Mucosa of rectum (tissue), 2 donors: ENCODE measurements around the gene CTH.
"Not testable (repeated sequence)": the region's sequence is repeated elsewhere in the genome, so short reads cannot be mapped to it uniquely, and the experiment has no call there.

Experiments
- H3K27ac ChIP-seq, 2 donors: one replicate each; pipeline ENCODE4 v1.7.0; 2013; ENCODE audit warnings: inconsistent platforms in 2 of 2, low read depth in 2 of 2, low read length in 2 of 2
- H3K27me3 ChIP-seq, 2 donors: one replicate each; pipeline ENCODE4 v1.7.0; 2013; ENCODE audit warnings: low read length in 2 of 2; ENCODE audit not compliant: control insufficient read depth in 2 of 2, insufficient read depth in 2 of 2
- H3K36me3 ChIP-seq, 2 donors: one replicate each; pipeline ENCODE4 v1.7.0; 2013; ENCODE audit warnings: low read length in 2 of 2; ENCODE audit not compliant: control insufficient read depth in 2 of 2, insufficient read depth in 2 of 2
- H3K4me1 ChIP-seq, 2 donors: one replicate each; pipeline ENCODE4 v1.7.0; 2013; ENCODE audit warnings: low read length in 2 of 2, mild to moderate bottlenecking in 1 of 2; ENCODE audit not compliant: control insufficient read depth in 2 of 2, insufficient read depth in 2 of 2
- H3K4me3 ChIP-seq, 2 donors: one replicate each; pipeline ENCODE4 v1.7.0; 2013; ENCODE audit warnings: low read length in 2 of 2
- H3K9ac ChIP-seq, 2 donors: one replicate each; pipeline ENCODE4 v1.7.0; 2013; ENCODE audit warnings: low read length in 2 of 2, low read depth in 1 of 2, mild to moderate bottlenecking in 1 of 2
- H3K9me3 ChIP-seq, 2 donors: one replicate each; pipeline ENCODE4 v1.7.0; 2013; ENCODE audit warnings: low read length in 2 of 2; ENCODE audit not compliant: control insufficient read depth in 2 of 2
- donor health status: healthy.
- donor health status: Normal muscosa, but diverticular disease.

Gene CTH

DNA sequence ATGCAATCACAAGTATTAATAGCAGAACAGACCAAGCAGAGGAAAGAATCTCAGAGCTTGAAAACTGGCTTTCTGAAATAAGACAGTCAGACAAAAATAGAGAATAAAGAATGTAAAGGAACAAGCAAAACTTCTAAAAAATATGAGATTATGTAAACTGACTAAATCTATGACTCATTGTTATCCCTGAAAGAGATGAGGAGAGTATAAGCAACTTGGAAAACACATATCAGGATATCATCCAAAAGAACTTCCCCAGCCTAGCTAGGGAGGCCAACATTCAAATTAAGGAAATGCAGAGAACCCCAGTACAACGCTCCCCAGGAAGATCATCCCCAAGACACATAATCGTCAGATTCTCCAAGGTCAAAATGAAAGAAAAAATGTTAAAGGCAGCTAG lies 58.1 kb downstream of the CTH start:
- not testable (repeated sequence) for H3K9ac ChIP-seq, H3K27me3 ChIP-seq, H3K4me1 ChIP-seq, H3K4me3 ChIP-seq, H3K9me3 ChIP-seq, H3K36me3 ChIP-seq, H3K27ac ChIP-seq

DNA sequence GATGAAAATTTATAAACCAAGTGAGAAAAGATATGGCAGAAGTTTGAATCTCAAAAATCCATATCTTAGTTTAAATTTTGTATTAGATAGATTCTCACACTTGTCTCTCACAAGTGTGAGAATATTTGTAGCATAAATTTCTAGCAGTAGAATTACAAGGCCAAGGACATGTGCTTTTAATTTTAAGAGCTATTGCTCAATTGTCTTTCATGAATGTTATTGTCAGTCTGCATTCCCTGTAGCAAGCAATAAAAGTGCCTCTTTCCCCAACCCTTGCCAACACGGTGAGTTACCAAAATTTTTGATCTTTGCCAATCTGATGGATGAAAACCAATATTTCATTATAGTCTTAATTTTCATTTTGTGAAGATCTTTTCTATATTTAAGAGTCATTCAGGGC lies 64.0 kb downstream of the CTH start:
- H3K36me3 ChIP-seq = no peaks in the 10 kb centered on the region
- H3K9me3 ChIP-seq = no peaks in the 10 kb centered on the region
- no peak overlapping the region for H3K27ac ChIP-seq
- no peak overlapping the region for H3K4me3 ChIP-seq
- H3K4me1 ChIP-seq = no peaks in the 10 kb centered on the region
- H3K27me3 ChIP-seq = no peaks in the 10 kb centered on the region
- no peak overlapping the region for H3K9ac ChIP-seq

DNA sequence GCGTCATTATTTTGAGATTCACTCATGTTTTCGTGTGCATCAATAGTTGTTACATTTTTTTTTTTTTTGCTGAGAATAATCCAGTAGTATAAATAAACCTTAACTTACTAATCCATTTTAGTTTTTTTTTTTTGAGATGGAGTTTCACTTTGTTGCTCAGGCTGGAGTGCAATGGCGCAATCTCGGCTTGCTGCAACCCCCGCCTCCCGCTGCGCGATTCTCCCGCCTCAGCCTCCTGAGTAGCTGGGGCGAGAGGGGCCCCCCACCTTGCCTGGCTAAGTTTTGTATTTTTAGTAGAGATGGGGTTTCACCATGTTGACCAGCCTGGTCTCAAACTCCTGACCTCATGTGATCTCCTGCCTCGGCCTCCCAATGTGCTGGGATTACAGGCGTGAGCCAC lies 66.0 kb downstream of the CTH start:
- Histone ChIP-seq H3K9ac (no peak overlapping the region), H3K36me3 (no peaks in the 10 kb centered on the region), H3K27me3 (no peaks in the 10 kb centered on the region), H3K4me3 (no peak overlapping the region), H3K4me1 (no peaks in the 10 kb centered on the region), H3K27ac (no peak overlapping the region), H3K9me3 (no peaks in the 10 kb centered on the region)

DNA sequence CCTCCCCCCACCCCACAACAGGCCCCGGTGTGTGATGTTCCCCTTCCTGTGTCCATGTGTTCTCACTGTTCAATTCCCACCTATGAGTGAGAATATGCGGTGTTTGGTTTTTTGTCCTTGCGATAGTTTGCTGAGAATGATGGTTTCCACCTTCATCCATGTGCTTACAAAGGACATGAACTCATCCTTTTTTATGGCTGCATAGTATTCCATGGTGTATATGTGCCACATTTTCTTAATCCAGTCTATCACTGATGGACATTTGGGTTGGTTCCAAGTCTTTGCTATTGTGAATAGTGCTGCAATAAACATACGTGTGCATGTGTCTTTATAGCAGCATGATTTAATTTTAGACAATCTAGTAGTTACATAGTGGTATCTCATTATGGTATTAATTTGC lies 66.8 kb downstream of the CTH start:
- H3K9ac ChIP-seq, H3K4me3 ChIP-seq, H3K27ac ChIP-seq, H3K36me3 ChIP-seq, H3K27me3 ChIP-seq, H3K9me3 ChIP-seq, H3K4me1 ChIP-seq: not testable (repeated sequence)

DNA sequence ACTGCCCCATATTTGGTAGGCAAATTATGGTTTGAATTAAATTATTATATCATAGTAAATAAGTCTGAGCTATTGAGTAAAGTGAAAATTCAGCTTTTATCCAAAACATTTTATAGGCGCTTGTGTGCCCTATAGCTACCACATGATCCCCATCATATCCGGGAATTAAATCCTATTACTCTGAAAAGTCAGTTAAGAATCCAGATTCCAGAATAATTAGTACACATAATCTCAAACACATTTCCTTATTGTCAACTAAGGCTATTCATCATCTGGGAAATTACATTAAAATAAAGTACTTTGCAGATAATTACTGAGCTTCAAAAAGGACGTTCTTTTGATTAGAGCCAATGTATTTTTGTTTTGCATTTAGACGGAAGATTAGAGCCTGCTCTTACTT lies 72.3 kb downstream of the CTH start:
- Histone ChIP-seq H3K9ac (no peak overlapping the region), H3K27me3 (no peaks in the 10 kb centered on the region), H3K9me3 (no peaks in the 10 kb centered on the region), H3K36me3 (no peaks in the 10 kb centered on the region), H3K4me1 (no peaks in the 10 kb centered on the region), H3K27ac (no peak overlapping the region), H3K4me3 (no peak overlapping the region)

DNA sequence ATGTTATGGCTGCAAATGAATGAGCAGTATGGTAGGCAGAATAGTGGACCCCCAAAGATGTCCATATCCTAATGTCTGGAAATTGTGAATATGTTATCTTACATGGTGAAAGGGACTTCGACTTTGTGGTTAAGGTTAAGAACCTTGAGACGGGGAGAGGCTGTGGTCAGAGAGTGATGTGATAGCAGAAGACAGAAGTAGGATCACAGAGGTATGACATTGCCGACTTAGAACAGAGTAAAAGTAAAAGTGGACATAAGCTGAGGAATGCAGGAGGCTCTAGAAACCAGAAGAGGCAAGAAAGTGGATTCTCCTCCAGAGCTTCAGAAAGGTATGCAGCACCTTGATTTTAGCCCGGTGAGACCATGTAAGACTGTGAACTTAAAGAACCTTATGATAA lies 74.6 kb downstream of the CTH start:
- no peaks in the 10 kb centered on the region for H3K36me3 ChIP-seq
- H3K4me3 ChIP-seq = no peak overlapping the region
- no peaks in the 10 kb centered on the region for H3K4me1 ChIP-seq
- no peaks in the 10 kb centered on the region for H3K27me3 ChIP-seq
- H3K9me3 ChIP-seq = no peaks in the 10 kb centered on the region
- no peak overlapping the region for H3K9ac ChIP-seq
- no peak overlapping the region for H3K27ac ChIP-seq

DNA sequence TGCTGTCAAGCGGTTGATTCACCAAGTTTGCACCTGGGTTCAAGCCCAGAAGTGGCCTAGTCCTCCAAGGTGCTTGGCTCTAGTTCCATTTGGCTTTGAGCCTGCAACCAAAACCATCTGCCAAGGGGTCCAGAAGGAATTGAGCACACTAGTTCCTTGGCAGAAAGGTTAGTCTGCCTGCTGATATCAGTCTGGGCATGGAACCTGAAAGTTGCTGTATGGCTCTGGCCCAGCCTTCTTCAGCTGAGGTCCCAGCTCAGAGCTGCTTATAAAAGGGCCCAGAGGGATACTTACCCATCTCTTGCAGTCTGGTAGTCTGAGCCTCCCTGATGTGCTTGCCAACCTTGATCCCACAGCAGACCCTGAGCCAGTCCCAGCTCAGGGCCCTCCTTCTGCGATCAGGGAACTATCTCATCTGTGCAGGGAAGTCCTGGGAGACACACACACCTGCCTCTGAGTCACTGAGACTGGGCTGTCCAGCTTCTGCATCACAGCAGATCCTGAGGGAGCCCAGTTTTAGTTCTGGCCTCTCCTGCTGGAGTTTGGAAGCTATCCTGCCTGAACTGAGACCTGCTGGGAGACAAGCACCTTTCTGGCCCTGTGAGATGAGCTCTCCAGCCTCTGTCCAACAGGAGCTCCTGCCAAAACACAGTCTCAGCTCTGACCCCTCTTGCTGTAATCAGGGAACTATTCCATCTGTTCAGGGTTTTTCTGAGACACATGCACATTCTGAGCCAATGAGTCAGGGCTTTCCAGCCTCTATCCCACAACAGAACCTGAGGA lies 75.8 kb downstream of the CTH start:
- Histone ChIP-seq H3K9me3 (no peaks in the 10 kb centered on the region), H3K36me3 (no peaks in the 10 kb centered on the region), H3K9ac (no peak overlapping the region), H3K4me1 (no peaks in the 10 kb centered on the region), H3K27ac (no peak overlapping the region), H3K27me3 (no peaks in the 10 kb centered on the region), H3K4me3 (no peak overlapping the region)

DNA sequence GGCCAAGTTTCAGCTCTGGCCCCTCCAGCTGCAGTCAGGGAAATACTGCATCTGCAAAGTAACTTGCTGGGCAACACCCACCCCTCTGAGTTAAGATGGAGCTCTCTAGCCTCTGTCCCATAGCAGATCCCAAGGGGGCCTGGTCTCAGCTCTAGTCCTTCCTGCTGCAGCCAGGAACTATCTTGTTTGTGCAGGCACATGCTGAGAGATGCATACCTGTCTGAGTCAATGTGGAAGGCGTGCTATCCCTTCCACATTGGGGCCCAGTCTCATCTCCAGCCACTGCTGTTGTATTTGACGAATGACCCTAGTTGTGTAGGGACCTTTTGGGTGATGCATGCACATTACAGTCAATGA lies 76.4 kb downstream of the CTH start:
- Histone ChIP-seq H3K4me1 (no peaks in the 10 kb centered on the region), H3K9ac (no peak overlapping the region), H3K27me3 (no peaks in the 10 kb centered on the region), H3K4me3 (no peak overlapping the region), H3K36me3 (no peaks in the 10 kb centered on the region), H3K9me3 (no peaks in the 10 kb centered on the region), H3K27ac (no peak overlapping the region)

DNA sequence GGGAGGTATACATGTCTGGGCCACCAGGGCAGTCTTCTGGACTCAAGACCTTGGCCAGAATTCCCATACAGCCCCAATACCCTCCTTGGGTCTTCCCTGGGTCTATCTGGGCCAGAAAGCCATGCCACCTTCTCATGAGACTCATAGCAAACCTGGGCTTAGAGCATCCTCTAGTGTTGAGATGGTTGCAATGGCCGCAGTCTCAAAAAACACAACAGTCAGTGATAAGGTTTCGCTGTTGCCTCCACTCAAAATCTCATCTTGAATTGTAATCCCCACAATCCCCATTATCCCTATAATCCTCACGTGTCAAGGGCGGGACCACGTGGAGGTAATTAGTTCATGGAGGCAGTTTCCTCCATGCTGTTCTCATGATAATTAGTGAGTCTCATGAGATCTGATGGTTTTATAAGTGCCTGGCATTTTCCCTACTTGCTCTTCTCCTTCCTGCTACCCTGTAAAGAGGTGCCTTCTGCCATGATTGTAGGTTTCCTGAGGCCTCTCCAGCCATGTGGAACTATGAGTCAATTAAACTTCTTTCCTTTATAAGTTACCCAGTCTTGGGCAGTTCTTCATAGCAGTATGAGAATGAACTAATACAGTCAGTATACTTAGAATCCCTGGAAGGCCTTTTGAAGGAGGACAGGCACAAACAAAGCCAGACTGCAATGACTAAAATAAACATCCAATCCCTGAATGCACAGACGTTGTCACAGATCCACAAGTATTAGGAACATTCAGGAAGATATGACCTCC lies 77.0 kb downstream of the CTH start:
- H3K9ac ChIP-seq = no peak overlapping the region
- H3K36me3 ChIP-seq = no peaks in the 10 kb centered on the region
- no peaks in the 10 kb centered on the region for H3K27me3 ChIP-seq
- H3K4me1 ChIP-seq = no peaks in the 10 kb centered on the region
- H3K9me3 ChIP-seq = no peaks in the 10 kb centered on the region
- no peak overlapping the region for H3K27ac ChIP-seq
- H3K4me3 ChIP-seq = no peak overlapping the region
